GM15510 (cell line): ENCODE measurements around the gene HOXD8.

Experiments used
- POLR2A ChIP-seq: IDR thresholded peaks from 3 replicates; pipeline ENCODE4 v1.6.1; 2011; ENCODE audit warnings: borderline replicate concordance; ENCODE audit not compliant: insufficient read length; ENCODE audit errors: extremely low read depth

Gene HOXD8

DNA sequence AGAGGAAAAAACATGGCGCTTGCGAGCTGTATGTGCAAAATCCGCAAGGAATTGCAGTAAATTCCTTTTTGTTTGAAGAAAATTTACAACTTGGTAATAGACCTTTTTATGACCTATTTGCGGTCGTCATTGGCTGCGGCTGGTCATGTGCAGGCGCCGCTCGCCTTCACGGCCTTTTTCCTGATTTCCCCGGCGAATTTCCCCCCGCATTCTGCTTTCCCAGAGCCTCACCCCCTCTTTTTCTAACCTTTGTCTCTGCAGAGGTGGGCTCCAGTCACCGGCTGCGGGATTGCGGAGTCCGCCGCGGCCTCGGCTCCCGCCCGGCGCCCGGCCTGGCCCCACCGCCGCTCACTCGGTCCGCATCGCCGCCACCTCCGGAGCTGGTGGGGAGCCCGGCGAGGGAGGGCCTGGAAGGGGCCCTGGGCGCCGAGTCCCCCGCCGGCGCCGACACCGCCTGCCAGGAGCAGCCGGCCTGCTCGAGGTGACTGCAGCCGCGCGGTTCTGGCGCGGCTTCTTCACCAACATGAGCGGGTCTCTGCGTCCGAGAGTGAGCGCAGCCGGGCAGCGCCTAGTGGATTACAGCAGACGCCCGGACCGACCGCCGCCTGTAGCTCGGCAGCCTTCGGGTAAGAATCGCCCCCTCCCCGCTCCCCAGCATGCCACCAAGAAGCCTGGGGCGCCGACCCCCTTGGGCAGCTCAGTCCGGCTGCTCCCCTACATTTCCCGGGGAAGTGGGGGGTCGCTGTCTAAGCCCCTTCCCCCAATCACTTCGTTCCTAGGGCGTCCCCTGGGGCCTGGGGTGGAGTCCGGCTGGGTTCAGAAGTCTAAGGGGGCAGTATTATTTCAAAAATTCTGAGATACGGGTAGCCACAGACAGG lies 7.1 kb downstream of the HOXD8 start:
- no peak for TF ChIP-seq POLR2A

GRCh38 chr2:176137252-176137580 lies 7.7 kb downstream of the HOXD8 start:
- no peak for TF ChIP-seq POLR2A

- TF ChIP-seq POLR2A = no peak
Measured at GRCh38 chr2:176137906-176138305, 8.4 kb downstream of the HOXD8 start.

DNA sequence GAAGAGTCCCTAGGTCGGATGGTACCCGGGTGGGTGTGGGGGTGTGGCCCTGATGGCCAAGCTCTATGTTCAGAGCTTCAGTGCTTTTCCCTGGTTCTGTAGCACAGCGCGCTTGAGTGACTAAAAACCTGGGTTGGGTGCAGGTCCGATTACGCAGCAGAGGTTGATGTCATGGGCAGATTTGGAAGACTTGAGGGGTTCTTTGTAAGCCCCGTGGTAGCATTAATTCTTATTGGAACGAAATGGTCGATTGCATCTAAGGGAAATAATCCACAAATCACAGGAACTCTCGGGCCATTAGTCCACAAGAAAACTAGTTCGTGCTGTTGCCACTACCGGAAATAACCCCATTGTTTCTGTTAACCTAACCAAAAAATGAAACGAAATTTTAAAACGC lies 9.0 kb downstream of the HOXD8 start:
- no peak for TF ChIP-seq POLR2A

DNA sequence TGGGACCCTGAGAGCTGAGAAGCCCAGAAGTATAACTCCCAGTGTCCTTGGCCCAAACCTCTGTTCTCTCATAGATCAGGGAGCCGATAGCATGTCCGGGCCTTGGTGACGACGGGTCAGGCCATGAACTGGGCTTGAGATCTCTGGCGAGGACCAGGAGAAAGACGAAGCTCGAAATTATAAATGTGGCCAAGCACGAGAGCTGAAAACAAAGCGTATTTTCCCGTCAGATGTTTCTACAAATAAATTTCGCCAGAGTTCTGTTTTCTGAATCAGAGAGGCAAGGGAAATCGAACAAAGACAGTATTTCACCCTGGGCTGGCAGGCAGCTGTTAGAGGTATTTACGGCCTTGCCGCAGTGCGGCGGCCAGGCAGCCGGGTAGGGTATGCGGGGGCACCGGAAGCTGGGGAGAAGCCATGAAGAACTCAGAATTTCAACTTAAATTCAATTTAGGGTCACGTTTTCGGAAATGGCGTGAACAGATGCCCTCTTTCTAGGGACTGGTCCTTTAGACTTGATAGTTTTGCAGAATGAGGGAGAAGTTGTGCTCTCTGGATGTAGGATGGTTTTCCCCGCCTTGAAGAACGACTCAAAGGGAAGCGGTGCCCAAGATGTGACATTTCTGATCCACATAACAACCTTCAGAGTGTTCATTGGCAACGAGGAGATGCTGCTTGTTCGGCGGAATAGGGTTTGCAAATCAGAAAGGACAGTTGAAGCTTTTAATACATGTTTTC lies 9.6 kb downstream of the HOXD8 start:
- TF ChIP-seq POLR2A = no peak

DNA sequence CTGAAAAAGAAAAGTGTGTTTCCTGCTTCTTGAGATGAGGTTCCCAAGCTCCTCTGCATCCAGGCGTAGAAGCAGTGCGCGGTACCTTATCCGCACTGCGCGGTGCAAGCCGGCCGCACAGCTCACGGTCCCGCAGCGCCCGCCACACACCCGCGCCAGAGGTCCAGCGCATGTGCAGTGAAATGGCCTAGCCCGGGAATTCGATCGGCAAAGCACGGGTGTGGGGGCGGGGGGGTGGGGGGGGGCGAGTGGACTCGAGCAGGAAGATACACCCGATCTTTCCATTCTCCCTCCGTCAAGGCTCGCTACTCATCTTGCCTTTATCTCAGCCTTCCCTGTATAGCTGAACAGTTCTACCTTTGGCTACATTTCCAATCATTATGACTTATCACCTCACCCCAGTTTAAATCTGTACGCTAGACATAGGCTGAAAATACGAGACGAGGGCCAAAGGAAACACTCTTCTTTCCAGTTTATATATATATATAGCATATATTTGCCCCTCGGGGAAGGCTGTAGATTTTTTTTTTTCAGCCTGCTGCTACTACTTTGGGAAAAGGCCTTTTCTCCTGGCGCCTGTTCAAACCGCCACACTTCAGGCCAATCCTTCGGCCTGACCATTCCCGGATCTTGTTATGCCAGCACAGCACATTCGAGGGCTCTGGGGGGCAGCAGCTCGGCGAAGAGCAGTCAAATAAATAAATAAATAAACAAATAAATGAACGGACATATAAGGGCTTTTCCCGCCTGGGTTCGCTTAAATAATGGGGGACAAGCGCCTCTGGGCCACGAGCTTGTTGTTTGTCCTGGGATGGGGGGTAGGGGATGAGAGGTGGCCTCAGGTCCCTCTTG lies 10.4 kb downstream of the HOXD8 start:
- TF ChIP-seq POLR2A = no peak

DNA sequence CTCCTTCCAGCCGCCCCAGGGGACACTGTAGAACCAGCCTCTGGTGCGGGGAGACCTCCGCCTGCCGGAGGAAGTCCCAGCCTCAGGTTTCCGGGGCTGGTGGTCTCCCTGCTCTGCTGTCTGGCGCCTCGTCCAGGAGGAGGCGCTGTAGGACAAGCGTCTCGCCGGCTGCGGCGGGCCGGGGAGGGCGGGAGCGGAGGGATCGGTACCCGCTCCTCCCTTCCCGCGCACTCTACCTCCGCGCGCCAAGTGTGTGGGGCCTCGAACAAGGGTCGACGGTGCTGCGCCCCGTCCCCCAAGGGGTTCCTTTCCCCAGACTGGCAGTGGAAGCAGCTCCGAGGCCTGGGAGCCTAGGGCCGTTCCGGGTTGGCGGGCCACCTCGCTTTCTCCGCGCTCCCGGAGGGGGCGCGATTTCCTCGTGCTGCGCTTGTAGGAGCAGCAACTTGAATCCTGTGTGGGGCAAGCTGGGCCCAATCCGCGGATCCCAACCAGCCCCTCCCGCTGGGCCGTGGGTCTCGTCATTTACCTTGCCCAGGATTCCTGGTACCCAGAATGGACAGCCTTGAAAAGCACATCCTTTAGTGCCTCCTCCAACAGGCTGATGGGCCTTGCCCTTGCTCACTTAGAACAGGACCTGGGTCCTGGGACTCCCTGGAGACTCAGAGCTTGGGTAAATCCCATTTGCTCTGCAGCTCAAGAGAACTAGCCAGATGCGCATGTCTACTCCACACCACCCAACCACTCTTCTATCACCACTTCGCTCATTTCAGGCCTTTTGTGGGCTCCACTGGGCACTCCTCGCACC lies 11.2 kb downstream of the HOXD8 start:
- no peak for TF ChIP-seq POLR2A

DNA sequence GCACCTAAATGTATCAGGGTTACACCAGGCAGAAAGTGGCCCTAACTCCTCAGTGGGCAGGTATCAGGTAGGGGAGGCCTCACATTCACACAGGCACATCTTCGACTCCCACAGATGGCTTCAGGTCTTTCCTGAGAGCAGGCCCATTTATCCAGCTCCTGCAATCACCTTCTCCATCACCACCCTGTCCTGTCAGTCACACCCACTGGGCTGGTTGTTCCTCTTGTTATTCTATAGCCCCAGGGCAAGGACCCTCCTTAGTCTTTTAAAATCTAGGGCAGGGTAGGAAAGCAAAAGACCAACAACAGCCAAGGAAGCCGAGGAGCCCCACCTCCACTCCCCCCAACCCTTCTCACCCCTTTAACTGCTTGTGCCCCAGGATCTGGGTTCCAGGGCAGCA lies 12.8 kb downstream of the HOXD8 start:
- no peak for TF ChIP-seq POLR2A

DNA sequence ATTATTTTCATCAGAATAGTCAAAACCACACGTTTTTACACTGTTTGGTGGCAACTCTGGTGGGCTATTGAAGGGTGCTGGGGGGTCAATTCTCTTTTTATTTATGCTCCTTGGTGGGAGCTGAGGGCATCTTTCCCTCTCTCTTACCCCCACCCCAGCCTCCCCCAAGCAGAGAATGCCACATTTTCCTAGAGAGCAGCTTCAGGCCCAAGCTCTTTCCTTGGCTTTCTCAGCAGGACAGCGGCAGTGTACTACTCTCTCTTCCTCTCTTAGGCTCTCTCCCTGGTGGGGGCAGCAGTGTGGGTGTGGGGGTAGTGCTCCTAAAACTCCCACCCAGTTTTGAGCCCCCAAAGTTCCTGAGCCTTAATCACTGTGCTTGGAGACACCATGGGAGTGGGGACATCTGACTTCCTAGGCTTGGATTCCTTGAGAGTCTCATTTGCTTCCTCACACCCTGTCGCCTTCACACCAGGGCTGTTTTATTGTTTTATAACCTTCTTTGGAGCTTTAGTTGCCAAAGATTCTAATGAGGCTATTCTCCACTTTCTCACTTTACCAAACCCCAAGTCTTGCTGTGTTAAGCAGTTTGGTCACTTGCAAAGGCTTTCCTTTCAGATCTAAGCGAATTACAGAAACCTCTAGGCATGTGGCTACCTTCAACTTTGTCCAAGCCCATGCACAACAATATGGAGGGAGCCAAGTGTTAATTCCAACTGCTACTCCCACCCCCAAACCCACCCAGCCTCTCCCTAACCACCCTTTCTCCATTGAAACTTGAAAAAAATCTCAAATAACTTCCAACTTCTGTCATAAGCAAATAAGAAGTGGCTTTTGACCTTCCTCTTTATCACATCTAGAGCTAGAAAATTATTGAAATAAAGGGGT lies 15.8 kb downstream of the HOXD8 start:
- TF ChIP-seq POLR2A = no peak

GRCh38 chr2:176146101-176146500 lies 16.6 kb downstream of the HOXD8 start:
- no peak for TF ChIP-seq POLR2A

DNA sequence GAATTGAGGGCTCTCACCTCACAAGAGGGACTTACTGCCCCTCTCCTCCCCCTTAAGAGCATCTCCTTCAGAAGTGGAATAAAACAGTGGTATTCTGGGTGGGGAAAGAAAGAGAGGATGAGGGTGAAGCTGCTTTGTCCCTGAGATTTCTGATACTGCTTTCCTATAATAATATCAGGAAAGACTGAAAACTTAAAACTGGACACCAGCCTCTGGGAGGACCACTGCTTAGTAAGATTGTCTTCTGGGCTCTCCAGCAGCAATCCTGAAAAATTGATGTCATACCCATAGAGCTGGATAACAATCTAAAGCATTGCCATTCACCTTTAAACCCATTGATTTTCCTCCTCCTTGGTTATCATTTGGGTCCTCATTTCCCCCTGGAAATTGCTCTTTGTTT lies 17.1 kb downstream of the HOXD8 start:
- no peak for TF ChIP-seq POLR2A

DNA sequence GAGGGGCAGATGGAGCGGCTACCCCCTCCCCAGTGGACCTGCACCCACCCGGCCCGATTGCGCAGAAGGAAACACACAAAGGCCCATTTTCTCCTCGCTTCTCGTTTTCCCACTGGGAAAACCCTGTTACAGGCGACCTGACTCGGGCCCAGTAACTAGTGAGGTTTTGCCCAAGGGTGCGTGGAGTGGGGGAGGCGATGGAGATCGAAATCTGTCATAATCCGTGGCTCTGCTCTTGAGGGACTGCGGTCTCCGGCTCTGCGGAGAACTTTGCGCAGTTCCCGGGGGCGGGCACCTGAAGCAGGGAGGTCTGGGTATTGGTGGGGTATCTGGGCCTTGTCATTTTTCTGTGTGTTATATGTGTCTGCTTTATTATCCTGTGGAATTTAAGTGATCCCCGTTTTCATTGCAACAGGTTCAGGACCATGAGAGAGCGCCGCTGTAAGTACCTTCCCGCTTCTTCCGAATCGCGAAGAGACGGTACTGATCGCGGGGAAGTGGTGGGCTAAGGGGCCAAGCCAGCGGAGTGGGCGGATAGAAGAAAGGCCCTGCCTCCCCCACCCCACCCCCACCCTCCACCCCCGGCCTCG lies 17.8 kb downstream of the HOXD8 start:
- no peak for TF ChIP-seq POLR2A
